Loucy (cell line): ENCODE results near the gene EBF3.

ENCODE experiments used
- CTCF ChIP-seq: fragments of 200-600 bp; sonication (generic); conservative IDR thresholded peaks from 2 replicates; pipeline ENCODE4 v1.5.1; 2014; ENCODE audit warnings: mild to moderate bottlenecking, antibody characterized with exemption, low read length
- EZH2phosphoT487 ChIP-seq: fragments of 200-600 bp; IDR thresholded peaks from 2 replicates; pipeline ENCODE4 v1.6.1; 2018; ENCODE audit warnings: antibody characterized with exemption, mild to moderate bottlenecking, moderate library complexity, borderline replicate concordance

GRCh38 chr10:129792864-129793263 lies 171.2 kb downstream of the EBF3 start:
- no peak for TF ChIP-seq CTCF
- no peak for TF ChIP-seq EZH2phosphoT487
